DMS 273 (cell line): ENCODE results near the gene S1PR1.
A peak's percentile ranks its signal among the peaks of the same experiment; 100 is the strongest.

Experiments
- DNase-seq: peaks from one replicate; lab custom pipeline; 2025; ENCODE audit not compliant: unreplicated experiment; lab: John Stamatoyannopoulos, UW

The S1PR1 gene

DNA sequence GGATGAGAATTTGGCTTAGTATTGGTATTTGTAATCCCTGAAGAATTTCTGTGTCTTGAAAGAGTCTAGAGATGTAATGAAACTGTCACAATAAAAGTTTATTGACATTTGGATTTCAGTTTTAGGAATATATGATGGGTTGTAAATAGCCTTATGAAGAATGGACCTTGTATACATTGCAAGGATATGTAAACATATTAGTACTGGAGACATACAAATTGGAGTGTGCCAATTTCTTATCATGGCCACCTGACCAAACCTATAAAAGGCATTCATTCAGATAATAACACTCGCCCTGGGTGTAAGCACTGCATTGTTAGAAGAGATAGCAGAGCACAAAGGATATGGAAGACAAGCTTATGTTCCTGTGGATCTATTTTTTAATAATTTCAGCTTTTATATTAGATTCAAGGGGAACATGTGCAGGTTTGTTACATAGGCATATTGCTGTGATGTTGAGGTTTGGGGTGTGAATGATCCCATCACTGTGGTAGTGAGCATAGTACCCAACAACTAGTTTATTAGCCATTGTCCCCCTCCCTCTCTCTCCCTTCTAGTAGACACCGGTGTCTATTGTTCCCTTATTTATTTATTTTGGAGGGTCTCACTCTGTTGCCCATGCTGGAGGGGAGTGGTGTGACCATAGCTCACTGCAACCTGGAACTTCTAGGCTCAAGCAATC lies 8.6 kb downstream of the S1PR1 start:
- no peak for DNase-seq

GRCh38 chr1:101247404-101248287 lies 10.8 kb downstream of the S1PR1 start:
- no peak for DNase-seq

DNA sequence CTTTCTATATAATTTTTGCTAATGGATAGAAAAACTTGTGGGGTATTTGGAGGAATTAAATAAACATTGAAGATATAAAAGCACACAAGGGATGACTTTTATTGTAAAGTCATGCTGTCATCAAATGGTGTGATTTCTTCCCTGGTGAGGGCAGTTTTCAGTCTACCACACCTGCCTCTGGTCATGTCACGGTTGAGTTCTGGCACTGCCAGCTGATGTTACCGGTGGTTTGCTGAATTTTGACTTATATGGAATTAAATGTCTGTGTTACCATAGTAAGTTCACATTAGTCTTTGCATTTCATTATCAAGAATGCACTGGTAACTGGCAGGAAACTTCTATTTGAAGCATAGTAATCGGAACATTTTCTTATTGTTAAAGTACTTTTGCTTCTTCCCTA lies 13.4 kb downstream of the S1PR1 start:
- DNase-seq = no peak

DNA sequence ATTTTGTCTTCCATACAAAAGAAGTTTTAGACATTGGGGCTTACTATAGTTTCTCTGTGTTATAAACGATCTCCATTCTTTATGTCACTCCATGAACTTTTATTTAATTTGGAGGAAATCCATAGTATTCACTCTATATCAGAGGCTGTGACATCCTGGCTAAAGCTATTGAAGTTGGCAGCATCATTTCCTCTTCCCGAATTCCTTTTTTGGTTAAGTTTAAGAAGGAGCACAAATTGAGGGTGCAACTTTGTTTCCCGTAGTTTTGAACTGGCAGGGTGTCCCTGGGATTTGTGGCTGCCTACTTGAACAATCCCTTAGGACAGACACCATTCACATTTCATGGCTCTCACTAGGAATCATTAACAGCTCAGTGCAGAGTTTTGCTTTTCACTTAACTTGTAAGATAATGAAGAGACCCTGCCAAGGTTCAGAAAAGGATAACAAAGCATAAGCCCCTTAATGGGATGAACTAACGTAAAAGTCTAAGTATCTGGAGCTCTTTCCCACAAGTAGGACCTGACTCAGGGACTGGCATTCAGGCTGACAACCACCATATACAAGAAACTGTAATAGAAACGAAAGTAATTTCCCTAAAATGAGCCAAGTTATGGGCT lies 13.9 kb downstream of the S1PR1 start:
- no peak for DNase-seq

- DNase-seq = no peak
Measured at GRCh38 chr1:101251504-101251903, 14.7 kb downstream of the S1PR1 start.

DNA sequence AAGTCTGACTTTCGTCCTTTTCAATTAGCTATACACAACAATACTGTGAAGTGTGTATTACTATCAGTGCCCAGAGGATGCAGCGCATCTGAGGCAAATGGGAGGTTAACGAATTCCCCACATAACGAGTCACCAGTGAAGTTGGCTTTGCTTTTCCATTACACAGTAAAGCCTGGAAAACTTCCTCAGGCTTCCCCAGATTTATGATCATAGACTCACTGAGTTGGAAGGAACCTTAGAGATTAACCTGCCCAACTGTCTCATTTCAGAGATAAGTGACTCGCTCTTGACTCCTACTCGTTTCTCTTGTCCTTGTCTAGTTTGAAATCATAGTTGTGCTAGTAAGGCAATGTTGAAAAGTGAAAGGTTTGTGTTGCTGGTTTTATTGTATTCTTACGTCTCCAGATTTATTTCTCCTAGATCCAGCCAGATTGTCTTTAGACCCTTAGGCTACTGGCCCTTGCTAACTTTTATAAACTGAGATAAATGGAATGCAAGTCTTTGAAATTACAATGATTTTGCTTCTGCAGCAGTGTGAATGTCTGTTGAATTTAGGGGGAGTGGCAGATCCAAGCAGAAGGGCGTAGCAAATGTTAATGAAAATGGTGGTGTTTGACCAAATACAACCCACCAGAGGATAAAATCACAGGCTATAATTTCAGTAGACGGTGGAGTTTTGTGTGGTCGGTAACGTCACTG lies 17.3 kb downstream of the S1PR1 start:
- DNase-seq = peak; percentile 28

DNA sequence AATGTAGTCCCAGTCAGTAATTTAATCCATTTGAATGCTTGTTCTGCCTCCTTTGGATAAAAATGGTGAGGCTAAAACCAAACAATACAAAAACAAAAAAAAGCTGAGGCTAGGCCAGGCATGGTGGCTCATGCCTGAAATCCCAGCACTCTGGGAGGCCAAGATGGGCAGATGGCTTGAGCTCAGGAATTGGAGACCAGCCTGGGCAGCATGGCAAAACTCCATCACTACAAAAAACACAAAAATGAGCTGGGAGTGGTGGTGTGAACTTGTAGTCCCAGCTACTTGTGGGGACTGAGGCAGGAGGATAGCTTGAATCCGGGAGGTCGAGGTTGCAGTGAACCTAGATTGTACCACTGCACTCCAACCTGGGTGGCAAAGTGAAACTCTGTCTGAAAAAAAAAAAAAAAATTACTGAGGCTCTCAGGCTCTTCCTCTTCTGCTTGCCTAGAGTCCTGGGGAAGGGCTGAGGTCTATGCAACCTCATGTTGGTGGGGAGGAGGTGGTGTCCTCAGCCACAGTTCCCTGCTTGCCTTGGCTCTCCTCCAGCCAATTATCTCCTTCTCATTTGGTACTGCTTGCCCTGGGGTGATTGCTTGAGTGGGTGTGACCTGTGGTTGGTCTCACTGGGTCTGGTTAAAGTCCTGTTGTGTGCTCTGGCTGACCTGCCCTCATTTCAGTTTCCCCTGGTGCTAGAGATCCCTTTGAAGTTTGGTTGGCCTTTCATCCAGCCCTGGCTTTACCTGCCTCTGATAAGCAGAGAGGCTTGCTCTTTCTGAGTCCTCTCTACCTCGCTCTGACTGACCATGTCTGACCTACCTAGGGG lies 20.9 kb downstream of the S1PR1 start:
- DNase-seq = peak; percentile 32

DNA sequence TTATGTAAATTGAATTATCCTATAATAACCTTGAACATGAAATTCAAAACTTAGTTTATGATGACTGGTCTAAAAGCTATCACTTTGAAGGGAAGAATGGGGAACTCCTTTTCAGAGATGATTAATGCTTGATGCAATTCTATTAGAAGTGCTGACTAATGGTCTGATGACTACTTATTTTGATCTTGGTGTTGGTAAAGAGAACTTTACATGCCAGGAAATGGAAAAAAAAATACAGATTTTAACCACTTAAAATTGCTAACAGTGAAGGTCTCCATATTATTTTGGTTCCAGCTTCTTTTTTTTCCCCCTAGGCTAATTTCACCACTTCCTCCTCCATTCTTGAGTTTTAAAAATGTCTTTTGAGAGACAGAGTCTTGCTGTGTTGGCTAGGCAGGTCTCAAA lies 22.9 kb downstream of the S1PR1 start:
- no peak for DNase-seq

DNA sequence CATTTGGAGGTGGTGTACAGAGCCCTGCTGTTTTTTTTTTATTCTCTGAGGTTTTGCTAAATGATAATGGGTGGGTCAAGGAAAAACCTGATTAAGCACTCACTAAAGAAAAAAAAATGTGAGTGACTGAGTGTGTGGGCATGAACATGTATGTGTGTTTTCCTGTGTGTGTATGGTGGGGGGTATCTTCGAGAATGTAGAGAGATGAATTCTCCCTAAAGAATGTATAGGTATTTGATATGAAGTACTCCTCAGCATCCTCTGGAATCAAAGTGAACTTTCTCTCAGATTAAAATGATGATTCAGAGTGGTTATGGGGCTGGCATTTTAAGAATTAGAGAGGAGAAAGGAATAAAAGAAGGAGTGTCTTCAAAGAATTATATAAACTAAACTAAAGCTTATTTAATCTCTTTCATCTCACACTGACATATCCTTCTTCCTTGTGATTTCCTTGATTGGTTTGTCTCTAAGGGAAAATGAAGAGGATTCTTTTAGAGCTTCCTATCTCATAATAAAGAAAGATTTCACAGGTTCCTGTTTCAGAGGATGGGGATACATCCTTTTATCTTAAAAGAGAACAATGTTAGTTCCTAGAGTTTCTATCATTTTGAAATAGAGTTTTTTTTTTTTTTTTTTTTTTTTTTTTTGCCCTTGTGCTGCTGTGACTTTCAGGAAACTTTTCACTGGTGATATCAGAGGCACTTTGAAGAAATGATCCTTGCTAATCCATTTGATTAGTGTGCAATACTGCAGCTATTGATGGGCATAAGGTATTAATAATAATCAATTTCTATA lies 23.9 kb downstream of the S1PR1 start:
- no peak for DNase-seq

GRCh38 chr1:101261623-101262022 lies 24.8 kb downstream of the S1PR1 start:
- DNase-seq = no peak

DNA sequence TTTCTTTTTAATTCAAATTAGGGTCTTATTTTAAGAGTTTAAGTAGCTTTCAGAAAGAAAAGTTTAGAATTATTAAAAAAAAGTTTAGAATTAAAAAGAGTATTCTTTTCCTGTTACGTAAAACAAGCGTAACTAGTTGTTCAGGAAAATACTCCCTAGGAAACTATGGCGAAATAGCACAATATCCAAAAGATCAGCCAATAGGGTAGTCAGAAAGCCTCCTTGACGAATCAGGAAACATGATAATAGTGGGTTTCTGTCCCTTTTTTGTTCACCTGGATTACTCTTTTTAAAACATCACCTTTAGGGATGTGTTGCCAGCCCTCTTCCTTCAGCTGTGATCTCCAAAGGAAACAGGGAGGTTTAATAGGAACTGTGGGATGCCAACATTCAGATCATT lies 25.2 kb downstream of the S1PR1 start:
- no peak for DNase-seq

DNA sequence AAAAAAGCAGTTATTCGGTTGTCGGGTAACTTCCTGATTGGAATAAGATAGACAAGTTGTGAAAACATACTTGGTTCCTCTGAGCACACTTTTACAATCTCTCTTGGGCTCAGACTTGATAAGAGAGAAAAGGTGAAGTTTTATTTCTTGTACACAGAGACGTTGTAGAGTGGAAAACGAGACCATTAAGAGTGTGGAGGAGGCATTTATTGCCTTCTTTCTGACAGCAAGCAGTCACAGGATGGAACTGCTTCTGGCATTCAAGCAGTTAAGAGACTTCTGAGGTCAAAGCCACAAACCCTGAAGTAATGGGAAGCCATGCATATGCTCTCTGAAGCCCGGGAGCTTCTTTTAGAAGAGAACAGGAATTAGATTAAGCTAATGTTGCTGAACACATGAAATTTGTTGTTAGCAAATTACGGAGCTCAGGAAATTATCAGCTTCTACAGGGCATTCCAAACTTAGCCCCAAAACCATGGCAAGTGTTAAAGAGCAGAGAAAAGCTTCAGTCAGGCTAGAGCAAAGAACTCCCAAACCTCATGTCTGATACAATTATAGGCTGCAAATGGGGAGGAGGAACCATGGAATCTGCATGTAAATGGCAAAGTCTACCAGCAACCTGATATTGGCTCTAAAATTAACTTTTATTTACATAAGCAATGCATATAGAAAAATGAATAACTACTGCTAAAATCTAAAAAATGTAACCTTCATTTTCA lies 26.0 kb downstream of the S1PR1 start:
- DNase-seq = no peak

- no peak for DNase-seq
Measured at GRCh38 chr1:101264697-101265096, 27.9 kb downstream of the S1PR1 start.

DNA sequence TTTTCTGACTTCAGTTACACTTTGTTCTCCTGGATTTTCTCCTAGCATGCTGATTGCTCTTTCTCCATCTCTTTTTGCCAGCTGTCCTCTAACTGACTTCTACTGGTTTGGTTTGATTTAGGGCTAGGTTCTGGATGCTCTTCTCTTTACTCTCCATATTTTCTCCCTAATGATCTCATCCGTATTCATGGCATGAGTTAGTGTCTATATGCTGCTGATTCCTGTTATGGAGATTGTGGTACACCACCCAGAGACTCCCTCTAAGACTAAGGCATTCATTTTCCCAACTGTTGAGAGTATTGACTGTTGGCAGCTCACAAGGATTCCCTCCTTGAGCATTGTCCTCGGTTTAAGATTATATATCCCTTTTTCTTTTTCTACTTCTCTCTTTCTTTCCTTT lies 28.9 kb downstream of the S1PR1 start:
- DNase-seq = no peak

GRCh38 chr1:101267082-101267481 lies 30.3 kb downstream of the S1PR1 start:
- DNase-seq = no peak

DNA sequence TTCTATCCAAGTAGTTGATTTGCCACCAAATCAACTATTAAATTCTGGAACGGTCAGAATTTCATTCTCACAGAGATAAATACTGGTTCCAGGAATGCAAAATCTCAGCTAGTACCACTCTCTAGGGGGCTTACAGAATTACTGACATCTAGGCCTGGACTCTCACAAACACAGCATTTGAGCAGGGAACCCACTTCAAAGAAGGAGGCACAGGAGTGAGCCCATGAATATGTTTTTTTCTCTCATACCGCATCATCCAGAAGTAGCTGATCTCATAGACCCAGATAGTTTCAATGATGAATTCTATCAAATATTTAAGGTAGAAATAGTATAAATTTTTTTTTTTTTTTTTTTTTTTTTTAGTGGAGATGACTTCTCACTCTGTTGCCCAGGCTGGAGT lies 32.1 kb downstream of the S1PR1 start:
- no peak for DNase-seq

- no peak for DNase-seq
Measured at GRCh38 chr1:101275672-101276071, 38.9 kb downstream of the S1PR1 start.

DNA sequence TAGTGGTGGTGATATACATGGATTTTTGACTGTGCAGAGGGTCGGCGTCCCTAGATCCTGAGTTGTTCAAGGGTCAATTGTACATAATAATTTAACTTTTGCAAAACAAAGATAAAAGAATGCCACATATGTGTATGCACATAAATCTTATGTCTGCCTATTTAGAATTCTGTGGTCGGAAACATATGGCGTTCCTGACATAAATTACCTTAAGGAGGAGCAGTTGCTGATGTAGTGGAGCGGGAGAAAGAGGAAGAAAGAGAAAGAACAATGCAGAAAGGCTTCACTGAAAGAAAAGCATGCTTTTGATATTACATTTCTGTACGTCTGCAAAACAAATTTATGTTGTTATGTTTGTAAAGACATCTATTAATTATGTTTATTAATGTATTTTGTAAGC lies 40.0 kb downstream of the S1PR1 start:
- peak; percentile 61 for DNase-seq

- DNase-seq = no peak
Measured at GRCh38 chr1:101278238-101278637, 41.4 kb downstream of the S1PR1 start.
